Stimulated activated CD4-positive, alpha-beta T cell treated with anti-CD3 and anti-CD28 coated beads, Interleukin-15, amount 100 ng/mL, for 1 hour (primary cell): ENCODE data around the gene SNORC.

Source experiments
- DNase-seq, 2 donors: peaks; one replicate each; pipeline ENCODE4 v3.0.0-alpha.2; 2020; ENCODE audit warnings: low read depth in 1 of 2, low spot score in 1 of 2

The SNORC gene

DNA sequence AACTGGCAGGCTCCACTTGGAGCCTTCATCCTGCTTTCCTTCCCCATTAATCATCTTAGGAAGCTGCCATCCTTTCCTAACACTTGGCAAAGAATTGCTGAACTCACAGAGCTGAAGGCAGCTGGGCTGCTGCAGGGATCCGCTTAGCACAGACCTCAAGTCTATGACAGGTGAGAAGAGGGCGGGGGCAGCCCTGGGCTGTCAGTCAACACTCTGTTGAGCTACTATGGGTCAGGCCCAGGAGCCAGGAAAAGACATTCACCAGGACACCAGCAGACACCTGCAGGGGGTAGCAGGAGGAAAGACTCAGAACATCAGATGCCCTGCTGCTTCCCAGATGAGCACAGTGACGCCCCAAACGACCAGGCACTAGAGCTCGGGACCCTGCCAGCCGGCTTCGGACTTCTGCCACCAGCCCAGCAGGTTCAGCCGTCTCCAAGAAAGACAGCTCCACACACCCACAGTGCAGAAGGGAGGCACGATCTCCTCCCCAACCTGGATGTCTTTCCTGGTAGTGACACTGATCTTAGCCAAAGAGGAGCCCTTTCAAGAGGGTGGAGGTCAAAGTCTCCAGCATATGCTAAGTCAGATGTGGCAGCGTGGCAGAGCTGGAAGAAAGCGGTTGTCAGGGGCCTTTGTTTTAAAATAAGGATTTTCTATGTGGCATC, 55.2 kb downstream of the SNORC start:
- DNase-seq = no peak

DNA sequence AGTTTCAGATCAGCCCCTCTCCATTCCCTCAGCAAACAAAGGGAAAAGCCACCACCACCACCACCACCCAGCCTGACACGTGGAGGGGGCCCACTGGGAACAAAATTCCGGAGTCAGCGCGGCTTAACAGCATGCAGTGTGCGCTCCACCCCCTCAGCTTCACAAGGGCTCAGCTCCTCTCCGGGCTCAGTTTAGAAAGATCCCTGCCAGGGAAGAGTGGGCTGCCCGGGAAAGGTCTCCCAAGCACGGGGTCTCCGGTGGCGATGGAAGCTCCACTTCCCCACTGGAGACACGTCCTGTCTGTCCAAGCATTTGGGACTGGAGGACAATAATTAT, 55.7 kb downstream of the SNORC start:
- no peak for DNase-seq

DNA sequence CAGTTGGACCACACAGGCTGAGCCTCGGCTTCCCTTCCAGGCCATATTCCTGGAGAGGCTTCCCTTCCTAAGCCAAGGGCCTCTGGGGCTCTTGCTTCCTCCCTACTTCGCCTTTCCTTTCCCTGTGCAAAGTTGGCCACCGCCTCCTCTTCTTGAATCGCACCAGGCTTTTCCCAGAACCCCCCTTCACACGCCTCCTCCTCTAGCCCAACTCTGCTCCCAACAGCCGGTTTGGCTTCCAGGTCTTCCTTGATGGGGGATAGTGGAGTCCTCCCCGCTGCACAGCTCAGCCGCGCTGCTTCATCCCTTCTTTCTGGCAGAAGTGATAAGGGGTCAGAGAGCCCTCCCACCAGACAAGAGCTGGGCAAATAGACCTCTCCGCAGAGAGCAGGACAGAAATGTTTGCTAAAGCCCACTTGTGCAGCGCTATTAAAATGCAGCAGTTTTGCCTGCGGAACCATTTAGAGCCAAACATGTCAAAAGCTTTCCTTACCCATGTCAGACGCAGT, 56.4 kb downstream of the SNORC start:
- no peak for DNase-seq

DNA sequence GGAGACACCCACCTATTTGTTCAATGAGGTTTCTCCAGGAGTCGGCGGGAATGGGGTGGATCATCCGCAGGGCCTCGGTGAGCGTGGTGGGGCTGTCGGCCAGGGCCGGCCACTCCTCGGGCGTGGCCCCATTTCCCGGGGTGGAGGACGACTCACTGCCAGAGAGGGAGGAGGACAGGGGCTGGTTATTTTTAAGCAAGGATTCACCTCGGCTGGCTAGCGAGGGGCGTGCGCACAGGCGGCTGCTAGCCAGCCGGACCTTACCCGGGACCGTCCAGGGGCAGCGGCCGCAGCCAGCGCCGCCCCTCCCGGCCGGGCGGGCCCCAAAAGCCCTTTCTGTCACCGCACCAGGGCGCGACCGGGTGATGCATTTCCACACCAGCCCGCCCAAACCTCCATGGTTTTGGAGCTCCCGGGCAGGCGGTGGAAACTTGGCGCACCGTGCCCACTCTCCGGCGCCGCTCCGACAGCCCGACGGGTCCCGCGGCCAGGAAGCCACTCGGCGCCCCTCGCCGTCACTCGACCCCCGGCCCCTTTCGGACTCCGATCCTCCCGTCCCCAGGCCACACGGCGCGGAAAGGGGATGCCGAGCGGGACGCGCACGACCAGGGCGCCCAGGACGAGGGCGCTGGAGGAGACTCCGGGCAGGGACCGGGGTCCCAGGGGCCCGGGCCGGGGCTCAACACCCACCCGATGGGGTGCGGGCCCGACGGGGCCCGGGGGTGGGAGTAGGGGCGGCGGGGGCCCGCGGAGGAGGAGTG, 57.1 kb downstream of the SNORC start:
- no peak for DNase-seq

DNA sequence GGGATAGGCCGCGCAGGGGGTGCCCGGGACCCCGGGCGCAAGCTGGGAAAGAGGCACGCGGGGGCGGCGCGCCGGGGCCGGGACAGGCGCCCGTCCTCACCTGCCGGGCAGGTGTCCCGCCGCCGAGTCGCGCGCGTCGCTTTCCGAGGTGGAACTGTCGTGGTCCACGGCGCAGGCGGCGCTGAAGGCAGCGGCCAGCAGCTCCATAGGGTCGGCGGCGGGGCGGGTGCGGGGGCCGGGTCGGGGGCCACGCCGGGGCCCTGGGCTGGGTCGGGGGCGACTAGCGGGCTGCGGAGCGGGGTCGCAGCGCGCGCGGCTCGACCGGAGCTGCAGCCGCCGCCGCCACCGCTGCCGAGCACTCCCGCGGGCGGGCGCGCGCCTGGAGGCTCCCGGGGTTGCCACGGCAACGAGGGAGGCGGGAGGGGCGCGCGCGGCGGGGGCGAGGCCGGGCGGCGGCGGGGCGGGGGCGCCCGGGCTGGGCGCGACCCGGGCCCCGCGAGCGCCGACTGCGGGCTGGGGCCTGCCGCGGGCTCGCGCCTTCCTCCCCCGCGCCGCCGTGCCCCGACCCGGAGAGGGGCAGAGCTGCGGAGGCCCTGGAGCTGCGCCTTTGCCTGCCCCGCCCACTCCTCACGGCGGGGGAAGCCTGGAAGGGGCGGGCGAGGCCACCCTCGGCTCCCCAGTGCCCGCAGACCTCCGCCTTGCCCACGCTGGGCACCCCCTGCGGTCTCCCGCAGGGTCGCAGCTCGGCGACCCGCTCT, 57.9 kb downstream of the SNORC start:
- no peak for DNase-seq
